ENCODE results near the gene FAM209A.
A peak's percentile ranks its signal among the peaks of the same experiment; 100 is the strongest.
"Not testable (repeated sequence)": the region's sequence is repeated elsewhere in the genome, so short reads cannot be mapped to it uniquely, and the experiment has no call there.

Gene FAM209A

GRCh38 chr20:56524444-56524843 is at the start of gene FAM209A:
TSS of gene FAM209A (plus strand) at chr20:56524744. CDS start at chr20:56524809, 65 bp downstream.
- DNase-seq, result not testable (repeated sequence)

DNA sequence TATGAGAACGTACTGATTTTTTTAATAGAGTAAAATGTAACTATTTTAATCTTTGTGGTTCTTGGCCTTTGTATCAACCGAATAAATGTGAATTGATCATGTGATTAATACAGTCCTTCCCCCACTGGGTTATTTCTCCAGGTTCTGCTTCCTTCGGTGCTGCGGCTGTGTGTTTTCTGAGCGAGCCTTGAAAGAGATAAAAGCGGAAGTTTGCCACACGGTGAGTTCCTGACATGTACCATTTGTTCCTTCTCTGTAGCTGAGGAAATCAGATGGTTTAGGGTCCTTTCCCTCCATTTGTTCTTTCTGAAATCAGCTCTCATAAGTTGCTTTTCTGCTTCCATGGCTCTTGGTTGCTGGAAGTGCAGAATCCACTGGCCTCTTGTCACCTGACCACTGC is 40.6 kb upstream of the FAM209A start:
- DNase-seq, result no peak

- DNase-seq, result no peak
These were observed 37.3 kb upstream of the FAM209A start for GRCh38 chr20:56487216-56487615.

GRCh38 chr20:56488566-56488965 is 36.0 kb upstream of the FAM209A start:
- no peak for DNase-seq

DNA sequence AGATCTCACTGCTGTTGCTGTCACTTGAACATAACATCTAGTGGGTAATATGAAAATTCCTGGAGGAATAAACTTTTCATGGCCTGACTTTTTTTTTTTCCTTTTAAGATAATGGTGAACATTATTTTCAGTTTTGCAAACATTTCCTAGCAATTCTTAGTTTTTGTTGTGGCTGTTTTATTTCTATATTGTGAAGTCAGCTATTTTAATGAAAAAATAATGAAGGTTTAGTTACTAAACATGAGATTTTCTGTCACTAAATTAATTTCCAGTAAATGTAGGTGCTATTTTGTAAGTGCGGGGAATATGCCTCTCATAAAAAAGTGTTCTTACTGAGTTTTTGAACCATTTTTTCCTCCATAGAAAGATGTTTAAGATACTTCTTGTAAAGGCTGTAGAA is 23.4 kb upstream of the FAM209A start:
- DNase-seq, result no peak

DNA sequence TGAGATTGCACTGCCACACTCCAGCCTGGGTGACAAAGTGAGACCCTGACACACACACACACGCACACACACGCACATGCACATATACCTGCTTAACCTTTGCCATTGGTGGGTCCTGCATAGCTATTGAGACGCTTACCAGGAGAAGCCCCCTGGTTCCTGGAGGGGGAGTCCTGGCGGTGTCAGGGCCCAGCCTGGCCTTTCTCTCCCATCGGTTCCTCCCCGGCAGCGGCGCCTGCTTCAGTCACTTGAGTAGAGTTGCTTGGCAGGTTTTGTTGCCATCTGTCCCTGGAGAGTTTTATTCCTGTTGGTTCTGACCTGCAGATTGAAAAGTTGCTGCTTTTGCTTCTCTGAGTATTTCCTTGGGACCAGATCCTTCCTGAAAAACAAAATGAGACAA is 20.6 kb upstream of the FAM209A start:
- no peak for DNase-seq

DNA sequence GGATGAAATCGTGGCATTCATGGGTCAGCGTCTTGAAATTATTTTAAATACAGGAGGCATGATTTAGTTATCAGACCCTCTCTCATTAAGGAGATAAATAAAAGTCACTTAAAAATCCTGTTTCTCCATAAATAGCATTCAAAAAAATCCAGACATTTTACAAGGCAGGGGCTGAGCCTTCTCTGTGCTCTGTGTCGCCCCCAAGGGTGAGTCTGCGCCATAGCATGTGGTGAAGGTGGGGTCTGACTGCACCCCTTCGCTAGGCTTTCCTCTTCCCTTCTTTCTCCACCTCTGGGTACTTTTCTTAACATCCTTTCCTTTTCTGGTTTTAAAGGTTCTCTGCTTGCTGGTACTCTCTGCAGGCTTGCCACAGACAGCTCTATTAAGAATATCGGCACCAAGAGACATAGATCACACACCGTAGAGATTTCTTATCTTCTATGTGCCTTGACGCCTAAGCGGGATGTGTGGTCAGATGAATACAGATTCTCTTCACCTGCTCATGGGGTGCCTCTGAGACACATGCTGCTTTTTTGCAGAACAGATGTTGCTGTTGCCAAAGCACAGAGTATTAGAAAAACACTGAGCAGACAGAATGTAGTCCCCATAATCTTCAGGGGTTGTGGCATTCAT is 20.1 kb upstream of the FAM209A start:
- DNase-seq, result no peak

DNA sequence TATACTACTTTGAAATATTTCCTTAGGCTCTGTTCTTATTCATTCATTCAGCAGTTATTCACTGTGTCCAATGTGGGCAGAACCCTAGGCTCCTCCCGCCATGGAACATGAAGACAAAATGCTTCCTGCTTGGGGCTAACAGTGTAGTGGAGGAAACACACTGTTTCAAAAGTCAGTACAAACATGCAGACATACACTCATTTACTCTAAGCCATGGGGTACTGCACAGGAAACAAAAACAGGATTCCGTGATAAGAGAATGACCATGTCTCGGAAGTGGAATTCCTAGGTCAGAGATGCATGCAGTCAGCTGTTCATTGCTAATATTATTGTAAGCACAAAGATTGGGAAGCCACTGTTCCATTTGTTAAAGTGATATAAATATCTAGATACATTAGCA is 18.4 kb upstream of the FAM209A start:
- DNase-seq, result no peak

GRCh38 chr20:56511926-56512325 is 12.6 kb upstream of the FAM209A start:
- no peak for DNase-seq

DNA sequence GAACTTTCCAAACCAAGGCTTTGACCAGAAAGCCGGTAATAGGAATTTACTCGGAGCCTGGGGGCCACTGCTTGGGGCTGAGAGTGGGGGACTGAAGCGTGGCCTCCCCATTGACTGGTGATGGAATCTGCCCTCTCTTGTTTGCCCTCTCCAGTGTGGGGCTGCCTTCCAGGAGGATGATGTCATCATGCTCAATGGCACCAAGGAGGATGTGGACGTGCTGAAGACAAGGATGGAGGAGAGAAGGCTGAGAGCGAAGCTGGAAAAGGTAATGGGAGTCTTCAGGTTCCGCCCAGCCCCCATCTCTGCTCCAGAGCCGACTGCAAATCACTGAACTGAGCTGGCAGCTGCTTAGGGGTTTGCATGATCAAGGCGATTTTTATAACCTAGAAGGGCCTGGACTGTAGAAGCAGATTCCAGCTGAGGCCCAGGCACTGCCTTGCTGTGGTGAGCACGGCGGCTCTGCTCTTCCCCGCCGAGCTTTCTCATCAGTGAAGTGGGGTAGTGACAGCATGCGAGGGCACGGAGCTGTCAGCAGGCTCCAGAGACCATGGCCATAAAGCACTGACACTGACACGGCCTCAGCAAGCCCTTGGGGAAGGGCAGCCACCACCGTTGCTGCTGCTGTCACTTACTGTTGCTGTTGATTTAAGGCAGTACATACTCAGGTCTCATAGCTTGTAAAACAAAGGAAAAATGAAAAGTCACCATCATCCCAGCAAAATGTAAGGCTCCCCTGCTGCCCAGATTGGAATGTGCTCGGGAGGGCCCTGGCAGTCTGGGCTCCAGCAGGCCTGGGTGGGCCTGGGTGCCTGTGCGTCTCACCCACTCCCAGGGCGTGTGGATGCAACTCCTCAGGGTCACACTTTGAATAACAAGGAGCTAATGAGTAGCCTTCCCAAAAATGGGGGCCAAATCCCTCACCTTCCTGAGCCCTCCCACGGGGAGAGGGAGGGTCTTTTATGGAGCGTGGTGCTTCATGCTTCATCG is 11.1 kb upstream of the FAM209A start:
- peak; percentile 9 for DNase-seq

GRCh38 chr20:56516631-56517030 is 7.9 kb upstream of the FAM209A start:
- no peak for DNase-seq

DNA sequence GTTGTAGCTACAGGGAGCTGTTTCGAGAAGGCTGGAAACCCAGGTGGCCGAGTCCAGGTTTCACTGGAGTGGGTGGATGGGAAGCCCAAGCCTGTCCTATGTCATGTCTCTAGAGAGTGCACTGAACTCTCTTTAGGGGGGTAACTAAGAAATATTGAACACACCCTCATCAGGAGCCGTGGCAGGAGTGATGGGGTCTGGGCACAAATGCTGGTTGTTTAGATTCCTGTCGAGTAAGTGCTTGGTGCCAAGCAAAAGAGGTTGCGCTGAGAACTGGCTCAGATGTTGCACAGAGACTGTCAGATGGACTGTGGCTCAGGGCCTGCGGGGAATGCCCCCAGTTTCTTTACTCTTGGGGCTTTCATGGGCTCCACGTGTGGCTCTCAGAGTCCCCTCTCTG is 7.3 kb upstream of the FAM209A start:
- DNase-seq, result no peak

DNA sequence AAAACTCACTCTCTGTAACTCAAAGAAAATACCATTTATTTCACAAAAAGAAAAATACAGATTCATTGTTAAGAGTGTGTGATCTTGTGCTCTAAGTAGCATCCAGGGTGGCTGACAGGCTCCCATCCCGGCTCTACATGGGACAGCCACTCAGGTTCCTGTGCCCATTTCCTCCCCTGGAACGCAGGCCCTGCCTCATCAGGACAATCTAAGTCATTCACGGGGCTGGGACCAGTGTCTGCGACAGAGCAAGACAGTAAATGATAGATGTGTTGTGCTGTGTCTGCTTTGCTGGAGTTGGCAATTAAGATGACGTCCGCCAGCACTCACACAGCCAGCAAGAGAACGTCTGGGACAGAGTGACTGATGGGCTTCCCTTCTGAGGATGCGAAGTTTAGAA is 6.9 kb upstream of the FAM209A start:
- no peak for DNase-seq

GRCh38 chr20:56518126-56518525 is 6.4 kb upstream of the FAM209A start:
- DNase-seq, result no peak

GRCh38 chr20:56518721-56519398 is 5.7 kb upstream of the FAM209A start:
- no peak for DNase-seq

DNA sequence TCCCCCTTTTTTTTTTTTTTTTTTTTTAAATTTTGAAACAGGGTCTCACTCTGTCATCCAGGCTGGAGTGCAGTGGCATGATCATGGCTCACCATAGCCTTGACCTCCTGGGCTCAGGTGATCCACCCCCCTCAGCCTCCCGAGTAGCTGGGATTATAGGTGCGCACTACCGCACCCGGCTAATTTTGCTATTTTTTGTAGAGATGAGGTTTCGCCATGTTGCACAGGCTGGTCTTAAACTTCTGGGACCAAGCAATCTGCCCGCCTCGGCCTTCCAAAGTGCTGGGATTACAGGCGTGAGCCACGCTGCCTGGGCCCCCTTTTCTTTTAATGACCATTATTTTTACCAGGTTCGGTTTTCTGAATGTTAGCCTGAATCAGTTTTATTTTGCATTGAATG is 5.0 kb upstream of the FAM209A start:
- no peak for DNase-seq

DNA sequence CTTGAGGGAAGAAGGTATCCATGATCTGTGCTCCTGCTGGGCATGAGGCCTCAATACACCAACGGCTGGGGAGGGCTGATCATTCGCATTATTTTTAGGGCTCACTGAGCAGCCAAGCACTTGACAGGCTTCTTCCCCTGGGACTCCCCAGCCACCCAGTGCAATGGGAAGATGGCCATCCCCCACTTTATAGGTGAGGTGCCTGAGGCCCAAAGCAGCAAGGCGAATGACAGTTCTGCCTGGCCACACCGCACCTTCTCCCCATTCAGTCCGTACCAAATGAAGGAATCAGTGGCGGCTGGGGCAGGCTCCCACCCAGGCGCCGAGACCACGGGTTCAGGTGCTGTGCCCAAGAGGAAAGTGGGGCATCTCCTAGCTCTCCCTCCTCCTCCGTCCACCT is 4.4 kb upstream of the FAM209A start:
- DNase-seq, result no peak

- DNase-seq, result not testable (repeated sequence)
These were observed 3.7 kb upstream of the FAM209A start for GRCh38 chr20:56520746-56521354.

DNA sequence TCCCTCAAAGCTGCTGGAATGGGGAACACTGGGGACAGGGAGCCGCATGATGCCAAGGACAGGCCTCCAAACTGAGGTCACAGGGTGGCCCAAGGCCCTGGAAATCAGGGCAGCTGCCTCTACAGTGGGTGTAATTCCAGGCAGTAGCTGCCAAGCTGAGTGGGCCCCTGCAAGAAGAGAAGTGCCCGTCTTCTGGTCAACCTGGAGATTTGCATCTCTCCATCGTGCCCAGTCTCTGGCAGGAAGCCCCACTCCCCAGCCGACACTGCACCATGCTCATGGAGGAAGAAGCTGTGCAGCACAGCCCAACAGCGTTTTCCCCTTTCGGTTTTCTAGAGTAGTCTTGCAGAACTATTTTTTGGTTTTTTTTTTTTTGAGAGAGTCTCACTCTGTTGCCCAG is 2.2 kb upstream of the FAM209A start:
- no peak for DNase-seq

DNA sequence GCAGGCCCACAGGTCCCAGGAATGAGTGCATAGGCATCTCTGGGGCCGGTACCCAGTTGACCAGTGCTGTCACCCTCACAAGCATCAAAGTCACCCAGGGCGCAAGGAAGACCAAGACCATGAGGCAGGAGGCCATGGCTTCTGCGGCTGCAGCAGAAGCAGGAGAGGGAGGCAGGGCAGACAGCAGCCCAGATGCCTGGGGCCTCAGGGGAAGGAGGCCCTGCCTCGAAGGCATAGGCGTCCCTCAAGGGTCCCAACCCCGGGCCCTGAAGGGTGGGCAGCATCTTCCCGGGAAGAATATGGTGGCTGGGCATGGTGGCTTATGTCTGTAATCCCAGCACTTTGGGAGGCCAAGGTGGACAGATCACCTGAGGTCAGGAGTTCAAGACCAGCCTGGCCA is 3.0 kb downstream of the FAM209A start:
- no peak for DNase-seq

- DNase-seq, result not testable (repeated sequence)
These were observed 8.4 kb downstream of the FAM209A start, which contains the start of gene FAM209B for GRCh38 chr20:56532946-56533345. TSS of gene FAM209B (plus strand) at chr20:56533246. CDS start at chr20:56533342, 96 bp downstream.

DNA sequence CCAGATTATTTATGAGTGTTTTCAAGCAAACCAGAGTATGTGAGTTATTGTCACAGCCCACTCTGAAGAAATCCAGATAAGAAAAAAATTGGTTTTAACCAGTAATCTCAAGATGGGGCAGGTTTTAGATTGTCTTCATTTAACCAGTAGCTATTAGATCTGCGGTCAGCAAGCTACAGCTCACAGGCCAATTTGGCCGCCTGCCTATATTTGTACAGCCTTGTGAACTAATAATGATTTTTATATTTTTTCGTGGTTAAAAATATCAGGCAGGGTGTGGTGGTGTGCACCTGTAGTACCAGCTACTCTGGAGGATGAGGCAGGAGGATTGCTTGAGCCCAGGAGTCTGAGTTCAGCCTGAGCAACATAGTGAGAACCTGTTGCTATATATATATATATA is 13.5 kb downstream of the FAM209A start:
- no peak for DNase-seq

DNA sequence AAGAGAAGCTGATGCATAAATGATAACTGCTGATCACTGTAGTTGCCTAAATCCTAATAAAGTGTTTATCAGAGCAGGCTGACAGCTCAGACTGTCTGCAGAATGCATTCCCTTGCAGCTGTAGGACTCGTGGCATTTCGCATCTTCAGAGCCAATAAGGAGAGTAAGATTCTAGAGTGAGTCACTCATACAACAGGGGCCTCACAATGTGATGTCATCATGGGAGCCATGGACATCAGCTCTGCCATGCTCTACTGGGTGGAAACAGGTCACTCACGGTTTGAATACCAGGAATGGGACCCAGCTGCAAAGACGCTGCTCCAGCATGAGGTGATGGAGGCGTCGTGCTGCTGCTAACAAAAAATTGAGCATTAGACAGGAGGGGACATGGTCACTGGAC is 15.9 kb downstream of the FAM209A start:
- peak; percentile 16 for DNase-seq

All from fibroblast of skin of right biceps (primary cell).